Fibroblast of villous mesenchyme (primary cell): ENCODE results near the gene THY1. TPM values are rescaled to one million over a fixed set of nuclear protein-coding genes. Genes with fewer than 3 reads are reported as not detected.

Source experiments
- DNase-seq: peaks from one replicate; pipeline ENCODE4 v3.0.0-alpha.2; 2010; ENCODE audit warnings: low read depth
- H3K4me3 ChIP-seq: 2 replicates; pipeline ENCODE4 v1.5.1; 2011; ENCODE audit warnings: low read depth, mild to moderate bottlenecking, low read length
- total RNA-seq: library from RNA; depleted of rRNA; stranded (reverse); fragments of >200 nt; gene quantifications from 2 replicates; pipeline ENCODE4 v1.2.3, GENCODE V29; 2012
- TF ChIP-seq, protein P1 (sequence below): IDR thresholded peaks from 2 replicates; pipeline ENCODE4 v1.5.1; 2012; ENCODE audit warnings: low read depth, mild to moderate bottlenecking, low read length; ENCODE audit not compliant: insufficient read depth

The THY1 gene
- total RNA-seq, 1 donor: 194 TPM

DNA sequence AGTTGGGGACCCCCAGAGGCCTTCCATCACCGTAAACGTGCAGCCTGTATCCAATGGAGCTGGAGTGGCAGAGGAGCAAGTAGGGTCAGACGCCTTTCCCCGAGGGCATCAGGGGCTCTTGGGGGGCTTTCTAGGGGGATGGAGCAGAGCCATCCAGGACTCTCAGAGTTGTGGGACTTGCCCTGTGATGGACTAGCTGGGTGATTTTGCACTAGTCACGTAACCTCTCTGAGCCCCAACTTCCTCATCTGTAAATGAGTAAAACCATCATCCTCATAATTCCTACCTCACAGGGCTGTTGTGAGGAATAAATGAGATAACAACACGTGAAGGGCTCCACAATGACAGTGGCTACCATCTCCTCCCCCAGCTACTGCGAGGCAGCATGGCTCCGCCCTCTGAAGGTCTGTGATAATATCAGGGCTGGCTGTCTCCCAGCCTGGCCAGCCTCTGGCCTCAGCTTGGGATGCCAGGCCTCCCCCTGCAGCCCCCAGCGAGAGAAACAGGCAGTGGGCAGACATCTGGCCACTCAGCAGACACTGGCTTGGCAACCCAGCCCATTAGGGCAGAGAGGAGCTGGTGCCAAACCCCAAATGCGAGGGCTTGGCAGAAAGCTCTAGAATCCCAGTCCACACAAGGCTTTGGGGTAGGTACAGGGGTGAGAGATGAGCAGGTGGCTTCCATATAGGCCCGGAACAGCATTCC, 48.2 kb downstream of the THY1 start:
- TF ChIP-seq, protein P1, sequence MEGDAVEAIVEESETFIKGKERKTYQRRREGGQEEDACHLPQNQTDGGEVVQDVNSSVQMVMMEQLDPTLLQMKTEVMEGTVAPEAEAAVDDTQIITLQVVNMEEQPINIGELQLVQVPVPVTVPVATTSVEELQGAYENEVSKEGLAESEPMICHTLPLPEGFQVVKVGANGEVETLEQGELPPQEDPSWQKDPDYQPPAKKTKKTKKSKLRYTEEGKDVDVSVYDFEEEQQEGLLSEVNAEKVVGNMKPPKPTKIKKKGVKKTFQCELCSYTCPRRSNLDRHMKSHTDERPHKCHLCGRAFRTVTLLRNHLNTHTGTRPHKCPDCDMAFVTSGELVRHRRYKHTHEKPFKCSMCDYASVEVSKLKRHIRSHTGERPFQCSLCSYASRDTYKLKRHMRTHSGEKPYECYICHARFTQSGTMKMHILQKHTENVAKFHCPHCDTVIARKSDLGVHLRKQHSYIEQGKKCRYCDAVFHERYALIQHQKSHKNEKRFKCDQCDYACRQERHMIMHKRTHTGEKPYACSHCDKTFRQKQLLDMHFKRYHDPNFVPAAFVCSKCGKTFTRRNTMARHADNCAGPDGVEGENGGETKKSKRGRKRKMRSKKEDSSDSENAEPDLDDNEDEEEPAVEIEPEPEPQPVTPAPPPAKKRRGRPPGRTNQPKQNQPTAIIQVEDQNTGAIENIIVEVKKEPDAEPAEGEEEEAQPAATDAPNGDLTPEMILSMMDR: no peak
- no peak overlapping the region for H3K4me3 ChIP-seq
- DNase-seq: no peak

DNA sequence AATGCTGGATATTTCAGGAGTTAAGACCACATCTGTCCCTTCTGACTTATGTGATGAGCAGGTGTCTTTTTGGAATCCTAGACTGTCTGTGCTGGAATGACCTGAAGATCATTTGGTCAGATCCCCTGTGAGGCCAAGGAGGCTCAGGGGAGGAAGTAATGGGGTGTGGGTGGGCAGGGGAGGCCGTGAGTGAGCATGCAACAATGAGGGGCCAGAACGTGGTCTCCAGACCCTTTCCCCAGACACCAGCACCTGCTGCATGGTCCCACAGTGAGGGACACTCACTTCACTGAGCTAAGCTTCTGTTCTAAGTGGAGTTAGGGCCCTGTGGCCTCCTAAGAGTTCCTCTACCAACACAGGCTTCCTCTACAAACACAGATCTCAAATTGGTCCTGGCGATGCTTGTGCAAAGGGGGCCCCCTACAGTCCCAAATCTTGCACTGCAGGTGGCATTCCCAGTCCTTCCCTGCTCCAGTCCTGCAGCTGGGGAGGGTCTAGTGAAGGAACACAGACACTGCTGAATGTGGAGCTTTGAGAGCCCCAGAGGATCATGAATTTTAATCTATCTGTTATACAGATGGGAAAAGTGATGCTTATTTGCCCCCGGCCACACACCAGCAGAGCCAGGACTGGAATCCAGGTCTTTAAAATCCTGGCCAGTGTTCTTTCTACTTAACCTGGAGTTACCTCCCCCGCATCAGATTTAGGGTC, 48.9 kb downstream of the THY1 start:
- DNase-seq: peak; percentile 83
- H3K4me3 ChIP-seq: no peak overlapping the region
- TF ChIP-seq, protein P1: peak; percentile 97

GRCh38 chr11:119373059-119373920, 49.7 kb downstream of the THY1 start:
- TF ChIP-seq, protein P1: no peak
- DNase-seq: no peak
- no peak overlapping the region for H3K4me3 ChIP-seq

GRCh38 chr11:119372260-119373058, 50.5 kb downstream of the THY1 start:
- no peak for DNase-seq
- TF ChIP-seq, protein P1: no peak
- H3K4me3 ChIP-seq: no peak overlapping the region

GRCh38 chr11:119371778-119372182, 51.2 kb downstream of the THY1 start:
- TF ChIP-seq, protein P1: peak; percentile 11
- DNase-seq: no peak

GRCh38 chr11:119371067-119371601, 51.8 kb downstream of the THY1 start:
- DNase-seq: no peak
- no peak overlapping the region for H3K4me3 ChIP-seq
- TF ChIP-seq, protein P1: no peak

More at GRCh38 chr11:119371778-119372182, 51.2 kb downstream of the THY1 start:
- no peak overlapping the region for H3K4me3 ChIP-seq
